H9 (cell line): ENCODE data around the gene PKIB. TPM values are rescaled to one million over a fixed set of nuclear protein-coding genes. Genes with fewer than 3 reads are reported as not detected.

Source experiments
- DNase-seq: peaks from one replicate; pipeline ENCODE4 v3.0.0-alpha.2; 2017
- H2AFZ ChIP-seq: one replicate; pipeline ENCODE4 v1.6.1; 2013; ENCODE audit warnings: mild to moderate bottlenecking, low read length, control low read depth, moderate library complexity
- H2AK5ac ChIP-seq: 2 replicates; pipeline ENCODE4 v1.6.1; 2013; ENCODE audit warnings: low read length, control low read depth, mixed read lengths; ENCODE audit not compliant: insufficient read length
- H2BK120ac ChIP-seq: one replicate; pipeline ENCODE4 v1.6.1; 2013; ENCODE audit warnings: low read depth, mild to moderate bottlenecking, low read length, control low read depth, inconsistent platforms; ENCODE audit not compliant: poor library complexity, severe bottlenecking
- H2BK12ac ChIP-seq: 2 replicates; pipeline ENCODE4 v1.6.1; 2013; ENCODE audit warnings: low read length, control low read depth, mixed read lengths, low read depth; ENCODE audit not compliant: insufficient read length
- H2BK15ac ChIP-seq: 2 replicates; pipeline ENCODE4 v1.6.1; 2013; ENCODE audit warnings: low read depth, low read length, control low read depth
- H2BK20ac ChIP-seq: one replicate; pipeline ENCODE4 v1.6.1; 2013; ENCODE audit warnings: low read depth, mild to moderate bottlenecking, low read length, control low read depth, inconsistent platforms; ENCODE audit not compliant: poor library complexity, severe bottlenecking
- H2BK5ac ChIP-seq: 2 replicates; pipeline ENCODE4 v1.6.1; 2013; ENCODE audit warnings: low read length, control low read depth, mixed read lengths; ENCODE audit not compliant: insufficient read length
- H3K14ac ChIP-seq: 2 replicates; pipeline ENCODE4 v1.6.1; 2013; ENCODE audit warnings: low read length, control low read depth; ENCODE audit not compliant: insufficient read depth
- H3K18ac ChIP-seq: 2 replicates; pipeline ENCODE4 v1.6.1; 2013; ENCODE audit warnings: low read depth, mild to moderate bottlenecking, mixed read lengths, low read length, control low read depth; ENCODE audit not compliant: insufficient read length
- H3K23ac ChIP-seq: 2 replicates; pipeline ENCODE4 v1.6.1; 2013; ENCODE audit warnings: low read length, control low read depth, mixed read lengths, low read depth; ENCODE audit not compliant: insufficient read length
- H3K23me2 ChIP-seq: 2 replicates; pipeline ENCODE4 v1.6.1; 2013; ENCODE audit warnings: low read depth, mild to moderate bottlenecking, mixed read lengths, low read length, control low read depth; ENCODE audit not compliant: insufficient read length, poor library complexity, severe bottlenecking
- H3K27ac ChIP-seq: 2 replicates; pipeline ENCODE4 v1.5.1; 2013; ENCODE audit warnings: low read length, control low read depth, mixed read lengths, low read depth; ENCODE audit not compliant: insufficient read length
- H3K27me3 ChIP-seq: 2 replicates; pipeline ENCODE4 v1.6.1; 2013; ENCODE audit warnings: low read length, control low read depth, inconsistent platforms; ENCODE audit not compliant: insufficient read depth
- H3K4ac ChIP-seq: 2 replicates; pipeline ENCODE4 v1.6.1; 2013; ENCODE audit warnings: low read depth, mild to moderate bottlenecking, control low read depth, inconsistent platforms, low read length, moderate library complexity
- H3K4me1 ChIP-seq: 2 replicates; pipeline ENCODE4 v1.6.1; 2013; ENCODE audit warnings: low read length, control low read depth, inconsistent platforms; ENCODE audit not compliant: insufficient read depth
- H3K4me2 ChIP-seq: 2 replicates; pipeline ENCODE4 v1.6.1; 2013; ENCODE audit warnings: low read length, control low read depth, mixed read lengths; ENCODE audit not compliant: insufficient read length, insufficient read depth
- H3K56ac ChIP-seq: 2 replicates; pipeline ENCODE4 v1.6.1; 2013; ENCODE audit warnings: low read depth, mild to moderate bottlenecking, mixed read lengths, low read length, control low read depth; ENCODE audit not compliant: insufficient read length
- H3K79me1 ChIP-seq: 2 replicates; pipeline ENCODE4 v1.6.1; 2013; ENCODE audit warnings: low read depth, mild to moderate bottlenecking, moderate library complexity, low read length, control low read depth, inconsistent platforms; ENCODE audit not compliant: insufficient read depth, poor library complexity, severe bottlenecking
- H3K79me2 ChIP-seq: 2 replicates; pipeline ENCODE4 v1.6.1; 2013; ENCODE audit warnings: low read length, control low read depth, inconsistent platforms; ENCODE audit not compliant: insufficient read depth
- H3K9ac ChIP-seq: 2 replicates; pipeline ENCODE4 v1.6.1; 2013; ENCODE audit warnings: low read length, control low read depth, mixed read lengths; ENCODE audit not compliant: insufficient read length; ENCODE audit errors: extremely low read depth
- H3K9me3 ChIP-seq: one replicate; pipeline ENCODE4 v1.6.1; 2013; ENCODE audit warnings: low read depth, low read length, inconsistent platforms; ENCODE audit not compliant: control insufficient read depth
- H3T11ph ChIP-seq: one replicate; pipeline ENCODE4 v1.6.1; 2013; ENCODE audit warnings: mild to moderate bottlenecking, low read length, control low read depth, inconsistent platforms
- H4K20me1 ChIP-seq: one replicate; pipeline ENCODE4 v1.6.1; 2013; ENCODE audit not compliant: control insufficient read depth, insufficient read length, insufficient read depth
- H4K5ac ChIP-seq: 2 replicates; pipeline ENCODE4 v1.6.1; 2013; ENCODE audit warnings: low read depth, mild to moderate bottlenecking, mixed read lengths, low read length, control low read depth; ENCODE audit not compliant: insufficient read length
- H4K8ac ChIP-seq: replicated peaks from 2 replicates; pipeline ENCODE4 v1.6.1; 2013; ENCODE audit warnings: low read length, control low read depth, mixed read lengths, low read depth; ENCODE audit not compliant: insufficient read length
- H4K91ac ChIP-seq: 2 replicates; pipeline ENCODE4 v1.6.1; 2013; ENCODE audit warnings: low read depth, mild to moderate bottlenecking, moderate library complexity, mixed read lengths, low read length, control low read depth; ENCODE audit not compliant: insufficient read length
- H3K27ac Mint-ChIP-seq, 3 experiments: 2 replicates in 2 of 3; 3 replicates in 1 of 3; pipeline ENCODE4 v1.8.0; 2020 to 2021; ENCODE audit warnings: mixed read lengths in 3 of 3, mild to moderate bottlenecking in 1 of 3, moderate library complexity in 1 of 3
- H3K27me3 Mint-ChIP-seq: 2 replicates; pipeline ENCODE4 v1.8.0; 2021; ENCODE audit warnings: low read depth, mild to moderate bottlenecking, moderate library complexity, mixed read lengths
- H3K36me3 Mint-ChIP-seq, 3 experiments: 2 replicates in 2 of 3; 3 replicates in 1 of 3; pipeline ENCODE4 v1.8.0; 2020 to 2021; ENCODE audit warnings: low read depth in 3 of 3, mixed read lengths in 3 of 3; ENCODE audit not compliant: insufficient read depth in 1 of 3
- H3K4me1 Mint-ChIP-seq, 2 experiments: 2 replicates each; pipeline ENCODE4 v1.8.0; 2020; ENCODE audit warnings: mixed read lengths in 2 of 2
- H3K4me3 Mint-ChIP-seq, 2 experiments: 2 replicates in 1 of 2; 3 replicates in 1 of 2; pipeline ENCODE4 v1.8.0; 2020 to 2021; ENCODE audit warnings: mild to moderate bottlenecking in 2 of 2, mixed read lengths in 2 of 2, moderate library complexity in 1 of 2
- H3K9me3 Mint-ChIP-seq, 2 experiments: 2 replicates in 1 of 2; 3 replicates in 1 of 2; pipeline ENCODE4 v1.8.0; 2020; ENCODE audit warnings: mild to moderate bottlenecking in 2 of 2, mixed read lengths in 2 of 2, moderate library complexity in 1 of 2
- CTCF ChIP-seq: fragments of 200-600 bp; sonication (generic); conservative IDR thresholded peaks from 3 replicates; pipeline ENCODE4 v1.8.0; 2021; ENCODE audit warnings: antibody characterized with exemption, mild to moderate bottlenecking
- WGBS: extraction: QIAGEN DNeasy Blood & Tissue Kit; methylation state at CpG from one replicate; pipeline ENCODE4 v1.1.7; 2013; ENCODE audit warnings: missing lambda C conversion rate, low lambda C conversion rate, mixed read lengths; ENCODE audit not compliant: insufficient read length; ENCODE audit errors: extremely low coverage; 5-methylcytosine and 5-hydroxymethylcytosine counted together
- total RNA-seq: library from RNA; stranded (reverse); gene quantifications from 2 replicates; pipeline ENCODE4 v1.2.1, GENCODE V29; 2021

PKIB gene
- total RNA-seq, 1 experiment from 2014 or later, result 46.5 TPM

- Histone ChIP-seq H2BK120ac (no peak overlapping the region), H2BK5ac (no peak overlapping the region), H4K5ac (no peak overlapping the region), H2BK15ac (no peak overlapping the region), H4K8ac (no peak overlapping the region), H3K79me2 (0 out of 2 replicates have a peak, but pooled peaks cover under 1% of the 10 kb centered on the region), H2BK20ac (no peak overlapping the region), H3K4me2 (no peak overlapping the region), H3K4ac (no peak overlapping the region), H3K14ac (no peak overlapping the region), H4K91ac (no peak overlapping the region), H3K56ac (no peak overlapping the region), H3K79me1 (no peaks in the 10 kb centered on the region), H3K27ac (no peak overlapping the region), H3K4me1 (no peaks in the 10 kb centered on the region; the same call in 1 of the 2 replicates), H3K9me3 (no peaks in the 10 kb centered on the region), H3K23me2 (no peaks in the 10 kb centered on the region), H3K18ac (no peak overlapping the region), H2BK12ac (no peak overlapping the region), H3K9ac (no peak overlapping the region), H3K23ac (no peak overlapping the region), H2AFZ (no peak overlapping the region), H4K20me1 (no peaks in the 10 kb centered on the region), H3K27me3 (no peaks in the 10 kb centered on the region), H3T11ph (no peak overlapping the region), H2AK5ac (no peak overlapping the region)
- whole genome bisulfite sequencing, result no CpG with 5 or more reads among the region's 1 CpG
- TF ChIP-seq CTCF, result no peak
- peaks cover 2 to 29% of the 10 kb centered on the region in 2 experiments for H3K4me1 Mint-ChIP-seq
- H3K36me3 Mint-ChIP-seq, result peaks cover 0 to 3% (median 0%) of the 10 kb centered on the region in 3 experiments; a peak in 3 of 7 replicates
- 0 out of 7 replicates have a peak overlapping the region, but pooled peaks of 1 of the 3 experiments have one; percentile 30 for H3K27ac Mint-ChIP-seq
- no peaks in the 10 kb centered on the region for H3K9me3 Mint-ChIP-seq
- H3K27me3 Mint-ChIP-seq, result no peaks in the 10 kb centered on the region
- no peak overlapping the region for H3K4me3 Mint-ChIP-seq
- no peak for DNase-seq
Observed at GRCh38 chr6:122697458-122697857, 87.3 kb downstream of the PKIB start.
